Ecto neural progenitor cell (in vitro differentiated cells): ENCODE measurements around the gene ZFAND2B.
"Not testable (repeated sequence)": the region's sequence is repeated elsewhere in the genome, so short reads cannot be mapped to it uniquely, and the experiment has no call there.

ENCODE experiments used
- DNase-seq: peaks from one replicate; pipeline ENCODE4 v3.0.0-alpha.2; 2018; ENCODE audit warnings: low spot score

ZFAND2B gene

GRCh38 chr2:219175928-219176817 is 30.4 kb upstream of the ZFAND2B start:
- DNase-seq: no peak

- DNase-seq: peak; percentile 87
Observed at GRCh38 chr2:219176818-219177551, 29.6 kb upstream of the ZFAND2B start, which contains the start of gene CNPPD1. CNPPD1 (minus strand) TSS chr2:219176925; CDS start chr2:219176828, 97 bp downstream.

GRCh38 chr2:219177552-219178376 is 28.8 kb upstream of the ZFAND2B start, which contains the start of gene RETREG2:
RETREG2 (plus strand) TSS chr2:219178275; CDS start chr2:219178353, 78 bp downstream.
- peak; percentile 93 for DNase-seq

- no peak for DNase-seq
Observed at GRCh38 chr2:219178377-219179175, 28.0 kb upstream of the ZFAND2B start.

GRCh38 chr2:219179601-219180465 is 26.7 kb upstream of the ZFAND2B start:
- DNase-seq: no peak

- no peak for DNase-seq
Observed at GRCh38 chr2:219180961-219181360, 25.6 kb upstream of the ZFAND2B start.

GRCh38 chr2:219181531-219181930 is 25.1 kb upstream of the ZFAND2B start:
- no peak for DNase-seq

- no peak for DNase-seq
Observed at GRCh38 chr2:219182331-219183150, 24.0 kb upstream of the ZFAND2B start.

- DNase-seq: no peak
Observed at GRCh38 chr2:219183151-219183772, 23.3 kb upstream of the ZFAND2B start.

GRCh38 chr2:219184121-219184520 is 22.5 kb upstream of the ZFAND2B start:
- DNase-seq: no peak

- no peak for DNase-seq
Observed at GRCh38 chr2:219186754-219187456, 19.7 kb upstream of the ZFAND2B start.

GRCh38 chr2:219197388-219197787 is 9.2 kb upstream of the ZFAND2B start:
- DNase-seq: no peak

GRCh38 chr2:219198974-219199373 is 7.6 kb upstream of the ZFAND2B start:
- no peak for DNase-seq

- DNase-seq: no peak
Observed at GRCh38 chr2:219199470-219200211, 6.9 kb upstream of the ZFAND2B start.

GRCh38 chr2:219200502-219201326 is 5.9 kb upstream of the ZFAND2B start:
- DNase-seq: not testable (repeated sequence)

GRCh38 chr2:219201331-219201730 is 5.3 kb upstream of the ZFAND2B start:
- not testable (repeated sequence) for DNase-seq
